K562 (cell line): Measurements from ENCODE around the gene ASIC3. TPM values are rescaled to one million over a fixed set of nuclear protein-coding genes. Genes with fewer than 3 reads are reported as not detected.
A peak's percentile ranks its signal among the peaks of the same experiment; 100 is the strongest.

ENCODE experiments used
- ASH1L ChIP-seq: fragments of 450-650 bp; IDR thresholded peaks from 2 replicates; pipeline ENCODE4 v1.6.1; 2018; ENCODE audit warnings: borderline replicate concordance, mild to moderate bottlenecking, low read depth; ENCODE audit not compliant: partially characterized antibody
- CHCHD3 ChIP-seq: fragments of 250-450 bp; sonication (Bioruptor Pico); IDR thresholded peaks from 2 replicates; pipeline ENCODE4 v2.1.2; 2022; ENCODE audit warnings: mild to moderate bottlenecking
- CREM ChIP-seq: IDR thresholded peaks from 2 replicates; pipeline ENCODE4 v1.6.1; 2014; ENCODE audit warnings: antibody characterized with exemption, low read depth
- CTCF ChIP-seq, 3 experiments: IDR thresholded peaks in 2 of 3; conservative IDR thresholded peaks in 1 of 3; 2 replicates each; pipeline ENCODE4 v1.5.1; 2011 to 2012; ENCODE audit warnings: low read length in 3 of 3, mild to moderate bottlenecking in 3 of 3, control low read depth in 2 of 3, improper control_type of control experiment in 1 of 3, inconsistent platforms in 1 of 3, low read depth in 1 of 3, mixed read lengths in 1 of 3, moderate library complexity in 1 of 3; ENCODE audit not compliant: insufficient read depth in 2 of 3
- EP300 ChIP-seq: IDR thresholded peaks from 2 replicates; pipeline ENCODE4 v1.6.1; 2012; ENCODE audit warnings: low read length, improper control_type of control experiment
- FIP1L1 ChIP-seq: fragments of 200-400 bp; formaldehyde crosslinking; IDR thresholded peaks from 2 replicates; pipeline ENCODE4 v1.6.1; 2018; ENCODE audit warnings: mild to moderate bottlenecking, low read depth, low read length; ENCODE audit not compliant: poor library complexity, severe bottlenecking
- GABPB2 ChIP-seq: fragments of 250-450 bp; sonication (Bioruptor Pico); conservative IDR thresholded peaks from 2 replicates; pipeline ENCODE4 v1.5.1; 2021; ENCODE audit warnings: mild to moderate bottlenecking
- MLLT1 ChIP-seq, 2 experiments: fragments of 450-650 bp; IDR thresholded peaks; 2 replicates each; pipeline ENCODE4 v1.6.1; 2016
- NFE2 ChIP-seq: IDR thresholded peaks from 2 replicates; pipeline ENCODE4 v1.6.1; 2014; ENCODE audit warnings: antibody characterized with exemption, low read depth
- RBM25 ChIP-seq: fragments of 200-400 bp; formaldehyde crosslinking; IDR thresholded peaks from 2 replicates; pipeline ENCODE4 v1.6.1; 2018; ENCODE audit warnings: low read length, low read depth, moderate library complexity; ENCODE audit not compliant: severe bottlenecking
- SUPT5H ChIP-seq: fragments of 450-650 bp; IDR thresholded peaks from 2 replicates; pipeline ENCODE4 v1.6.1; 2016
- TFAP4 ChIP-seq: sonication (generic); formaldehyde crosslinking; IDR thresholded peaks from 2 replicates; pipeline ENCODE4 v1.8.0; 2022; ENCODE audit warnings: missing genetic modification reagents, mild to moderate bottlenecking, moderate library complexity, borderline replicate concordance
- VEZF1 ChIP-seq: fragments of 200-800 bp; sonication (Bioruptor generic); IDR thresholded peaks from 2 replicates; pipeline ENCODE4 v1.6.1; 2017; ENCODE audit warnings: missing genetic modification characterization, missing compliant biosample characterization
- ZC3H11A ChIP-seq: IDR thresholded peaks from 2 replicates; pipeline ENCODE4 v1.6.1; 2012; ENCODE audit warnings: low read depth, low read length, improper control_type of control experiment
- ZFX ChIP-seq: sonication (generic); formaldehyde crosslinking; IDR thresholded peaks from 2 replicates; pipeline ENCODE4 v1.8.0; 2022; ENCODE audit warnings: mild to moderate bottlenecking, missing genetic modification reagents, moderate library complexity
- ZNF197 ChIP-seq: fragments of 200-800 bp; sonication (Bioruptor generic); IDR thresholded peaks from 2 replicates; pipeline ENCODE4 v1.6.1; 2016; ENCODE audit warnings: low read depth, missing genetic modification characterization, missing compliant biosample characterization
- polyA plus RNA-seq, 8 experiments: library from polyadenylated mRNA; depleted of rRNA in 4 of 8; stranded (reverse) in 5 of 8; unstranded in 3 of 8; fragments of >200 nt; fragmentation: Nextera tagmentation in 2 of 8; fragmentation: Illumina TruSeq in 1 of 8; extraction: Ambion mirVana in 2 of 8; extraction: Trizol in 1 of 8; gene quantifications; 2 replicates each; pipeline versions ENCODE4 v1.2.1 to v1.2.3, GENCODE V29; 2011 to 2014; ENCODE audit warnings: inconsistent platforms in 1 of 8, missing spikeins in 1 of 8
- total RNA-seq, 7 experiments: library from RNA; depleted of rRNA in 6 of 7; stranded (reverse); fragments of >200 nt in 6 of 7; fragmentation: Illumina TruSeq in 2 of 7; extraction: Trizol in 2 of 7; gene quantifications; 2 replicates each; pipeline versions ENCODE4 v1.2.1 to v1.2.3, GENCODE V29; 2011 to 2021; ENCODE audit warnings: low replicate concordance in 1 of 7

ASIC3 gene
- total and polyA plus RNA-seq, 9 of the 15 experiments (the other 6 are each of a cell fraction or from before 2014, with no cell fraction given), result 0.11 to 5.0 (median 0.87) TPM

- TF ChIP-seq GABPB2 (CRISPR knock-in tag), result no peak
- no peak for TF ChIP-seq ZC3H11A
- peak; percentile 70 for TF ChIP-seq FIP1L1
- 0 out of 2 replicates have a peak, but pooled peaks have one; percentile 2 for TF ChIP-seq NFE2
- TF ChIP-seq SUPT5H, result peak; percentile 96
- TF ChIP-seq TFAP4, result peak; percentile 95
- TF ChIP-seq CTCF (IDR thresholded peaks at IDR 0.05 in 2 of 3, conservative IDR thresholded peaks at IDR 0.05 in 1 of 3; ENCODE audit: insufficient read depth in 2 of 3, low read depth in 1 of 3, low read length in 3 of 3), result 0 out of 6 replicates have a peak, but pooled peaks of 2 of the 3 experiments have one; percentile 1 to 11
- 0 out of 2 replicates have a peak, but pooled peaks have one; percentile 7 for TF ChIP-seq EP300
- 0 out of 2 replicates have a peak, but pooled peaks have one; percentile 11 for TF ChIP-seq ZNF197
- peak in 1 of 2 experiments; percentile 51; a peak in 1 of 4 replicates for TF ChIP-seq MLLT1 (IDR thresholded peaks at IDR 0.05)
- peak; percentile 77 for TF ChIP-seq ZFX (CRISPR knock-in tag)
- peak; percentile 97 for TF ChIP-seq VEZF1
- peak; percentile 72; the same call in 1 of the 2 replicates for TF ChIP-seq CHCHD3 (CRISPR knock-in tag)
- peak; percentile 80 for TF ChIP-seq CREM
- TF ChIP-seq RBM25, result no peak
- TF ChIP-seq ASH1L, result peak; percentile 7
These were observed 37.6 kb downstream of the ASIC3 start, which contains the start of gene AGAP3 (continued) for GRCh38 chr7:151085691-151086620.
